ENCODE measurements around the gene CLCN6. TPM values are rescaled to one million over a fixed set of nuclear protein-coding genes. Genes with fewer than 3 reads are reported as not detected.

Gene CLCN6
- total RNA-seq, 2 experiments from 2014 or later = 19.7 to 20.9 TPM

- no peak for ATAC-seq
- no peak for DNase-seq
- Mint-ChIP-seq H3K27me3 (ENCODE audit: low read depth) (no peaks in the 10 kb centered on the region), H3K9me3 (ENCODE audit: insufficient read depth) (no peaks in the 10 kb centered on the region), H3K27ac (no peak overlapping the region), H3K36me3 (ENCODE audit: low read depth) (peaks cover 21% of the 10 kb centered on the region), H3K4me1 (ENCODE audit: low read depth) (peaks cover 2% of the 10 kb centered on the region), H3K4me3 (no peak overlapping the region)
- CTCF ChIA-PET = no interaction called here
- POLR2A ChIA-PET = interaction anchor here (1.8 kb wide), 1 partner anchor 118 kb away, joined by 6 read pairs; no protein-coding TSS in a partner anchor
These were observed 15.7 kb upstream of the CLCN6 start for GRCh38 chr1:11790101-11790879.

- peaks cover 29% of the 10 kb centered on the region for H3K36me3 Mint-ChIP-seq (ENCODE audit: low read depth)
- no peaks in the 10 kb centered on the region for H3K27me3 Mint-ChIP-seq (ENCODE audit: low read depth)
- no peak for ATAC-seq
- CTCF ChIA-PET = no interaction called here
- no peak for DNase-seq
- POLR2A ChIA-PET = no interaction called here
- no peak overlapping the region for H3K4me3 Mint-ChIP-seq
- H3K9me3 Mint-ChIP-seq (ENCODE audit: insufficient read depth) = no peaks in the 10 kb centered on the region
- H3K27ac Mint-ChIP-seq = no peak overlapping the region
- no peaks in the 10 kb centered on the region for H3K4me1 Mint-ChIP-seq (ENCODE audit: low read depth)
These were observed 14.9 kb upstream of the CLCN6 start for GRCh38 chr1:11790880-11791715.

- H3K9me3 Mint-ChIP-seq (ENCODE audit: insufficient read depth) = no peaks in the 10 kb centered on the region
- peaks cover 30% of the 10 kb centered on the region for H3K36me3 Mint-ChIP-seq (ENCODE audit: low read depth)
- H3K4me3 Mint-ChIP-seq = no peak overlapping the region
- ATAC-seq (no peak), DNase-seq (no peak)
- H3K4me1 Mint-ChIP-seq (ENCODE audit: low read depth) = no peaks in the 10 kb centered on the region
- H3K27ac Mint-ChIP-seq = no peak overlapping the region
- no peaks in the 10 kb centered on the region for H3K27me3 Mint-ChIP-seq (ENCODE audit: low read depth)
- CTCF ChIA-PET = no interaction called here
- POLR2A ChIA-PET = no interaction called here
These were observed 13.9 kb upstream of the CLCN6 start for GRCh38 chr1:11792106-11792505.

- DNase-seq (no peak), ATAC-seq (no peak)
- Mint-ChIP-seq H3K4me3 (no peak overlapping the region), H3K36me3 (ENCODE audit: low read depth) (peaks cover 30% of the 10 kb centered on the region), H3K27me3 (ENCODE audit: low read depth) (no peaks in the 10 kb centered on the region), H3K9me3 (ENCODE audit: insufficient read depth) (no peaks in the 10 kb centered on the region), H3K4me1 (ENCODE audit: low read depth) (no peaks in the 10 kb centered on the region), H3K27ac (no peak overlapping the region)
- CTCF ChIA-PET = no interaction called here
- POLR2A ChIA-PET = interaction anchor here (1.8 kb wide), 1 partner anchor 114 kb away, joined by 5 read pairs; no protein-coding TSS in a partner anchor
These were observed 12.2 kb upstream of the CLCN6 start for GRCh38 chr1:11793819-11794218.

- ATAC-seq (no peak), DNase-seq (no peak)
- no peaks in the 10 kb centered on the region for H3K9me3 Mint-ChIP-seq (ENCODE audit: insufficient read depth)
- no peaks in the 10 kb centered on the region for H3K27me3 Mint-ChIP-seq (ENCODE audit: low read depth)
- POLR2A ChIA-PET = interaction anchor here (1.1 to 1.8 kb wide), 2 partner anchors 113 kb away, joined by 3 to 5 read pairs; no protein-coding TSS in a partner anchor
- H3K4me1 Mint-ChIP-seq (ENCODE audit: low read depth) = no peaks in the 10 kb centered on the region
- CTCF ChIA-PET = no interaction called here
- H3K4me3 Mint-ChIP-seq = no peak overlapping the region
- no peak overlapping the region for H3K27ac Mint-ChIP-seq
- H3K36me3 Mint-ChIP-seq (ENCODE audit: low read depth) = peaks cover 31% of the 10 kb centered on the region
These were observed 11.3 kb upstream of the CLCN6 start for GRCh38 chr1:11794446-11795237.

- Mint-ChIP-seq H3K4me1 (ENCODE audit: low read depth) (no peaks in the 10 kb centered on the region), H3K9me3 (ENCODE audit: insufficient read depth) (no peaks in the 10 kb centered on the region), H3K36me3 (ENCODE audit: low read depth) (peaks cover 35% of the 10 kb centered on the region), H3K27me3 (ENCODE audit: low read depth) (no peaks in the 10 kb centered on the region), H3K27ac (no peak overlapping the region), H3K4me3 (no peak overlapping the region)
- ChIA-PET CTCF (no interaction called here), POLR2A (interaction anchor here (1.1 kb wide), 1 partner anchor 112 kb away, joined by 3 read pairs; no protein-coding TSS in a partner anchor)
- ATAC-seq = no peak
- DNase-seq = no peak
These were observed 10.6 kb upstream of the CLCN6 start for GRCh38 chr1:11795238-11795890.

GRCh38 chr1:11796036-11796828, 9.8 kb upstream of the CLCN6 start:
- H3K27me3 Mint-ChIP-seq (ENCODE audit: low read depth) = no peaks in the 10 kb centered on the region
- H3K4me1 Mint-ChIP-seq (ENCODE audit: low read depth) = no peaks in the 10 kb centered on the region
- no peaks in the 10 kb centered on the region for H3K9me3 Mint-ChIP-seq (ENCODE audit: insufficient read depth)
- peaks cover 42% of the 10 kb centered on the region for H3K36me3 Mint-ChIP-seq (ENCODE audit: low read depth)
- POLR2A ChIA-PET = interaction anchor here (2.6 kb wide), 1 partner anchor 112 kb away, joined by 9 read pairs; no protein-coding TSS in a partner anchor
- DNase-seq = no peak
- no peak for ATAC-seq
- H3K4me3 Mint-ChIP-seq = no peak overlapping the region
- CTCF ChIA-PET = no interaction called here
- no peak overlapping the region for H3K27ac Mint-ChIP-seq

GRCh38 chr1:11797525-11798216, 8.3 kb upstream of the CLCN6 start:
- Mint-ChIP-seq H3K27me3 (ENCODE audit: low read depth) (no peaks in the 10 kb centered on the region), H3K9me3 (ENCODE audit: insufficient read depth) (no peaks in the 10 kb centered on the region), H3K4me3 (no peak overlapping the region), H3K27ac (no peak overlapping the region), H3K36me3 (ENCODE audit: low read depth) (peaks cover 44% of the 10 kb centered on the region), H3K4me1 (ENCODE audit: low read depth) (peaks cover 10% of the 10 kb centered on the region)
- POLR2A ChIA-PET = interaction anchor here (0.8 to 2.6 kb wide), 3 partner anchors 22 to 112 kb away, joined by 3 to 9 read pairs (median 5); no protein-coding TSS in a partner anchor
- DNase-seq (no peak), ATAC-seq (no peak)
- CTCF ChIA-PET = interaction anchor here (1.2 kb wide), 1 partner anchor 11 kb away, joined by 3 read pairs; no protein-coding TSS in a partner anchor

- peaks cover 50% of the 10 kb centered on the region for H3K36me3 Mint-ChIP-seq (ENCODE audit: low read depth)
- no peaks in the 10 kb centered on the region for H3K9me3 Mint-ChIP-seq (ENCODE audit: insufficient read depth)
- H3K4me3 Mint-ChIP-seq = no peak overlapping the region
- peaks cover 23% of the 10 kb centered on the region for H3K4me1 Mint-ChIP-seq (ENCODE audit: low read depth)
- no peak overlapping the region for H3K27ac Mint-ChIP-seq
- POLR2A ChIA-PET = no interaction called here
- DNase-seq (no peak), ATAC-seq (no peak)
- CTCF ChIA-PET = no interaction called here
- no peaks in the 10 kb centered on the region for H3K27me3 Mint-ChIP-seq (ENCODE audit: low read depth)
These were observed 6.9 kb upstream of the CLCN6 start for GRCh38 chr1:11799099-11799498.

GRCh38 chr1:11799896-11800295, 6.1 kb upstream of the CLCN6 start:
- no peak overlapping the region for H3K27ac Mint-ChIP-seq

More at GRCh38 chr1:11799896-11800295, 6.1 kb upstream of the CLCN6 start:
- ChIA-PET CTCF (no interaction called here), POLR2A (no interaction called here)
- H3K9me3 Mint-ChIP-seq (ENCODE audit: insufficient read depth) = no peaks in the 10 kb centered on the region
- no peak overlapping the region for H3K4me3 Mint-ChIP-seq
- H3K36me3 Mint-ChIP-seq (ENCODE audit: low read depth) = peaks cover 43% of the 10 kb centered on the region
- DNase-seq = no peak
- ATAC-seq = no peak
- peaks cover 31% of the 10 kb centered on the region for H3K4me1 Mint-ChIP-seq (ENCODE audit: low read depth)
- no peaks in the 10 kb centered on the region for H3K27me3 Mint-ChIP-seq (ENCODE audit: low read depth)
